Measurements from ENCODE around the gene IQCE.
A peak's percentile ranks its signal among the peaks of the same experiment; 100 is the strongest.
"Not testable (repeated sequence)": the region's sequence is repeated elsewhere in the genome, so short reads cannot be mapped to it uniquely, and the experiment has no call there.

Gene IQCE

GRCh38 chr7:2553831-2554581, 4.8 kb upstream of the IQCE start:
- ATAC-seq = no peak
- no peaks in the 10 kb centered on the region for H3K27me3 Mint-ChIP-seq
- peaks cover 43% of the 10 kb centered on the region for H3K4me1 Mint-ChIP-seq
- H3K27ac Mint-ChIP-seq = peak overlapping the region; percentile 91 to 98
- DNase-seq = no peak
- peak overlapping the region; percentile 91 to 93 for H3K4me3 Mint-ChIP-seq
- H3K9me3 Mint-ChIP-seq = no peaks in the 10 kb centered on the region

GRCh38 chr7:2554661-2555111, 4.1 kb upstream of the IQCE start:
- peaks cover 37% of the 10 kb centered on the region for H3K4me1 Mint-ChIP-seq
- DNase-seq (no peak), ATAC-seq (no peak)
- H3K9me3 Mint-ChIP-seq = no peaks in the 10 kb centered on the region
- peak overlapping the region; percentile 91 to 98 for H3K27ac Mint-ChIP-seq
- peak overlapping the region; percentile 91 to 93 for H3K4me3 Mint-ChIP-seq
- H3K27me3 Mint-ChIP-seq = no peaks in the 10 kb centered on the region

GRCh38 chr7:2555121-2556052, 3.4 kb upstream of the IQCE start, which contains the start of gene BRAT1:
Gene BRAT1 (minus strand): TSS chr7:2555524. CDS start chr7:2554431, 1,093 bp downstream.
- peak within 1 kb of the TSS; percentile 91 to 93 for H3K4me3 Mint-ChIP-seq
- peak within 1 kb of the TSS; percentile 93 to 99 for H3K27ac Mint-ChIP-seq
- no peaks in the 10 kb centered on the region for H3K9me3 Mint-ChIP-seq
- peaks cover 40% of the 10 kb centered on the region for H3K4me1 Mint-ChIP-seq
- peak; percentile 88 for ATAC-seq
- no peaks in the 10 kb centered on the region for H3K27me3 Mint-ChIP-seq
- peak; percentile 92 to 93 for DNase-seq

- ATAC-seq (peak; percentile 32), DNase-seq (peak in 1 of 2 donors; percentile 41)
- Mint-ChIP-seq H3K27ac (peak overlapping the region in 1 of 2 donors; percentile 86), H3K9me3 (no peaks in the 10 kb centered on the region), H3K4me1 (peaks cover 28% of the 10 kb centered on the region), H3K27me3 (no peaks in the 10 kb centered on the region), H3K4me3 (peak overlapping the region; percentile 77 to 87)
Measured at GRCh38 chr7:2559283-2559950, 638 bp downstream of the IQCE start.

- DNase-seq, H3K27ac Mint-ChIP-seq, H3K27me3 Mint-ChIP-seq, ATAC-seq, H3K9me3 Mint-ChIP-seq, H3K4me3 Mint-ChIP-seq: not testable (repeated sequence)
- peaks cover 21% of the 10 kb centered on the region for H3K4me1 Mint-ChIP-seq
Measured at GRCh38 chr7:2563955-2564354, 5.2 kb downstream of the IQCE start.

GRCh38 chr7:2564970-2565540, 6.3 kb downstream of the IQCE start:
- ATAC-seq (no peak), DNase-seq (no peak)
- no peaks in the 10 kb centered on the region for H3K9me3 Mint-ChIP-seq
- H3K4me3 Mint-ChIP-seq = no peak overlapping the region
- no peak overlapping the region for H3K27ac Mint-ChIP-seq
- H3K27me3 Mint-ChIP-seq = no peaks in the 10 kb centered on the region
- peaks cover 17% of the 10 kb centered on the region for H3K4me1 Mint-ChIP-seq

- Mint-ChIP-seq H3K4me1 (peaks cover 14% of the 10 kb centered on the region), H3K9me3 (no peaks in the 10 kb centered on the region), H3K27ac (no peak overlapping the region), H3K4me3 (no peak overlapping the region), H3K27me3 (no peaks in the 10 kb centered on the region)
- ATAC-seq (no peak), DNase-seq (no peak)
Measured at GRCh38 chr7:2566348-2566889, 7.6 kb downstream of the IQCE start.

GRCh38 chr7:2566890-2567678, 8.3 kb downstream of the IQCE start:
- Mint-ChIP-seq H3K9me3 (no peaks in the 10 kb centered on the region), H3K4me1 (peaks cover 17% of the 10 kb centered on the region), H3K4me3 (no peak overlapping the region), H3K27me3 (no peaks in the 10 kb centered on the region), H3K27ac (no peak overlapping the region)
- ATAC-seq = no peak
- no peak for DNase-seq

GRCh38 chr7:2567679-2568278, 9.0 kb downstream of the IQCE start:
- no peak overlapping the region for H3K4me3 Mint-ChIP-seq
- H3K9me3 Mint-ChIP-seq = no peaks in the 10 kb centered on the region
- H3K4me1 Mint-ChIP-seq = peaks cover 14% of the 10 kb centered on the region
- no peak for ATAC-seq
- no peaks in the 10 kb centered on the region for H3K27me3 Mint-ChIP-seq
- no peak for DNase-seq
- H3K27ac Mint-ChIP-seq = peak overlapping the region in 1 of 2 donors; percentile 27

GRCh38 chr7:2568521-2569223, 9.9 kb downstream of the IQCE start:
- no peak for ATAC-seq
- Mint-ChIP-seq H3K4me3 (no peak overlapping the region), H3K4me1 (peaks cover 12% of the 10 kb centered on the region)

GRCh38 chr7:2569421-2569820, 10.6 kb downstream of the IQCE start:
- Mint-ChIP-seq H3K27me3 (no peaks in the 10 kb centered on the region), H3K4me3 (no peak overlapping the region), H3K4me1 (peaks cover 12% of the 10 kb centered on the region), H3K27ac (no peak overlapping the region), H3K9me3 (no peaks in the 10 kb centered on the region)
- ATAC-seq = no peak
- no peak for DNase-seq

More at GRCh38 chr7:2568521-2569223, 9.9 kb downstream of the IQCE start:
- no peak overlapping the region for H3K27ac Mint-ChIP-seq
- DNase-seq = no peak
- no peaks in the 10 kb centered on the region for H3K9me3 Mint-ChIP-seq
- H3K27me3 Mint-ChIP-seq = no peaks in the 10 kb centered on the region

GRCh38 chr7:2570021-2570420, 11.2 kb downstream of the IQCE start:
- Mint-ChIP-seq H3K27ac (no peak overlapping the region), H3K4me3 (no peak overlapping the region), H3K27me3 (no peaks in the 10 kb centered on the region), H3K4me1 (peaks cover 12% of the 10 kb centered on the region), H3K9me3 (no peaks in the 10 kb centered on the region)
- ATAC-seq = no peak
- DNase-seq = no peak

- Mint-ChIP-seq H3K4me3 (no peak overlapping the region), H3K27me3 (no peaks in the 10 kb centered on the region), H3K4me1 (peaks cover 12% of the 10 kb centered on the region), H3K9me3 (no peaks in the 10 kb centered on the region), H3K27ac (no peak overlapping the region)
- ATAC-seq = no peak
- no peak for DNase-seq
Measured at GRCh38 chr7:2571409-2571808, 12.6 kb downstream of the IQCE start.
